SK-N-SH (cell line): ENCODE data around the gene WIZ. TPM values are rescaled to one million over a fixed set of nuclear protein-coding genes. Genes with fewer than 3 reads are reported as not detected.

ENCODE experiments used
- CTCF ChIA-PET: fragments of 300-600, 350-600 bp; formaldehyde crosslinking; extraction: SDS; loops from one replicate; lab custom pipeline; 2021; lab: Yijun Ruan, JAX
- POLR2A ChIA-PET: fragments of 350-600 bp; sonication (Branson Sonifier 250); formaldehyde crosslinking; extraction: SDS; loops from one replicate; lab custom pipeline; 2020; ENCODE audit warnings: antibody characterized with exemption, inconsistent platforms; lab: Yijun Ruan, JAX
- DNase-seq: peaks from one replicate; pipeline ENCODE4 v3.0.0; 2012
- H2AFZ ChIP-seq: fragments of 200-600 bp; sonication (generic); 2 replicates; pipeline ENCODE4 v1.8.1; 2016; ENCODE audit warnings: antibody characterized with exemption, mild to moderate bottlenecking, low read depth
- H3F3A ChIP-seq: fragments of 200-600 bp; sonication (generic); replicated peaks from 2 replicates; pipeline ENCODE3; 2016; ENCODE audit warnings: antibody characterized with exemption, mild to moderate bottlenecking; ENCODE audit not compliant: insufficient read depth
- H3K27ac ChIP-seq, 2 experiments: fragments of 200-500 bp in 1 of 2; fragments of 200-600 bp in 1 of 2; sonication (Bioruptor generic) in 1 of 2; sonication (generic), shearing (Covaris generic) in 1 of 2; 2 replicates each; pipeline versions ENCODE4 v1.5.1 to v1.6.1; 2014 to 2016; ENCODE audit warnings: low read depth in 2 of 2, inconsistent platforms in 1 of 2, low read length in 1 of 2, mild to moderate bottlenecking in 1 of 2, mixed read lengths in 1 of 2
- H3K27me3 ChIP-seq: fragments of 200-600 bp; sonication (generic), shearing (Covaris generic); 2 replicates; pipeline ENCODE4 v1.6.1; 2016; ENCODE audit warnings: mixed run types; ENCODE audit not compliant: insufficient read depth
- H3K36me3 ChIP-seq, 2 experiments: fragments of 200-500 bp in 1 of 2; fragments of 200-600 bp in 1 of 2; sonication (Bioruptor generic) in 1 of 2; sonication (generic) in 1 of 2; replicated peaks in 1 of 2; 2 replicates each; pipeline versions ENCODE3 to v1.5.1; 2014 to 2016; ENCODE audit warnings: low read length in 1 of 2, mild to moderate bottlenecking in 1 of 2; ENCODE audit not compliant: insufficient read depth in 2 of 2, control insufficient read depth in 1 of 2
- H3K4me1 ChIP-seq, 2 experiments: fragments of 200-500 bp in 1 of 2; fragments of 200-600 bp in 1 of 2; sonication (Bioruptor generic) in 1 of 2; sonication (generic), shearing (Covaris generic) in 1 of 2; 2 replicates each; pipeline versions ENCODE4 v1.5.1 to v1.6.1; 2014 to 2016; ENCODE audit warnings: low read depth in 1 of 2, low read length in 1 of 2, mixed run types in 1 of 2; ENCODE audit not compliant: insufficient read depth in 2 of 2, control insufficient read depth in 1 of 2
- H3K4me2 ChIP-seq: fragments of 200-600 bp; sonication (generic), shearing (Covaris generic); 2 replicates; pipeline ENCODE4 v1.6.1; 2017; ENCODE audit warnings: mixed run types
- H3K4me3 ChIP-seq, 2 experiments: fragments of 200-500 bp in 1 of 2; fragments of 200-600 bp in 1 of 2; sonication (Bioruptor generic) in 1 of 2; sonication (generic), shearing (Covaris generic) in 1 of 2; 2 replicates each; pipeline versions ENCODE4 v1.5.1 to v1.8.1; 2014 to 2016; ENCODE audit warnings: low read depth in 2 of 2, inconsistent platforms in 1 of 2, low read length in 1 of 2, mild to moderate bottlenecking in 1 of 2, mixed read lengths in 1 of 2, moderate library complexity in 1 of 2
- H3K79me2 ChIP-seq: fragments of 200-600 bp; sonication (generic); 2 replicates; pipeline ENCODE4 v1.8.1; 2017; ENCODE audit warnings: mild to moderate bottlenecking; ENCODE audit not compliant: insufficient read depth
- H3K9ac ChIP-seq: fragments of 200-600 bp; sonication (generic); 2 replicates; pipeline ENCODE4 v1.6.1; 2017; ENCODE audit warnings: mixed run types
- H3K9me2 ChIP-seq: fragments of 200-600 bp; sonication (generic); 2 replicates; pipeline ENCODE4 v1.6.1; 2017; ENCODE audit warnings: mixed run types
- H3K9me3 ChIP-seq: fragments of 200-600 bp; sonication (generic); 2 replicates; pipeline ENCODE4 v1.6.1; 2017; ENCODE audit warnings: mixed run types, mild to moderate bottlenecking, moderate library complexity
- H4K20me1 ChIP-seq: fragments of 200-600 bp; sonication (generic); 2 replicates; pipeline ENCODE4 v1.6.1; 2017; ENCODE audit warnings: mild to moderate bottlenecking, mixed run types; ENCODE audit not compliant: insufficient read depth
- FOXM1 ChIP-seq: IDR thresholded peaks from 2 replicates; pipeline ENCODE4 v1.4.0; 2012; ENCODE audit warnings: low read depth, mild to moderate bottlenecking
- GABPA ChIP-seq: IDR thresholded peaks from 2 replicates; pipeline ENCODE4 v1.4.0; 2012; ENCODE audit warnings: low read depth, mild to moderate bottlenecking
- GATA2 ChIP-seq: sonication (generic); formaldehyde crosslinking; IDR thresholded peaks from 2 replicates; pipeline ENCODE4 v1.5.0; 2020; ENCODE audit warnings: mild to moderate bottlenecking, missing genetic modification reagents
- JUND ChIP-seq: IDR thresholded peaks from 2 replicates; pipeline ENCODE4 v1.4.0; 2012
- TCF12 ChIP-seq: IDR thresholded peaks from 2 replicates; pipeline ENCODE4 v1.4.0; 2012
- WGBS: methylation state at CpG from one replicate; pipeline ENCODE4 v1.1.6; 2017; ENCODE audit warnings: low lambda C conversion rate; 5-methylcytosine and 5-hydroxymethylcytosine counted together
- polyA plus RNA-seq, 3 experiments: library from polyadenylated mRNA; depleted of rRNA; stranded (reverse); fragments of >200 nt; gene quantifications; 2 replicates each; pipeline ENCODE4 v1.2.3, GENCODE V29; 2012
- TF ChIP-seq, protein P1 (sequence below): IDR thresholded peaks from 2 replicates; pipeline ENCODE4 v1.4.0; 2012; ENCODE audit warnings: low read depth, borderline replicate concordance
- TF ChIP-seq, protein P2 (sequence below): IDR thresholded peaks from 2 replicates; pipeline ENCODE4 v1.6.1; 2012; ENCODE audit warnings: mild to moderate bottlenecking, low read depth, low read length, moderate library complexity
- TF ChIP-seq, protein P3 (sequence below): fragments of 150-350 bp; IDR thresholded peaks from 2 replicates; pipeline ENCODE4 v1.6.1; 2016; ENCODE audit warnings: mild to moderate bottlenecking, low read depth, low read length

The WIZ gene
- polyA plus RNA-seq, 1 of the 3 experiments (the other 2 are of a cell fraction): 15.5 TPM

DNA sequence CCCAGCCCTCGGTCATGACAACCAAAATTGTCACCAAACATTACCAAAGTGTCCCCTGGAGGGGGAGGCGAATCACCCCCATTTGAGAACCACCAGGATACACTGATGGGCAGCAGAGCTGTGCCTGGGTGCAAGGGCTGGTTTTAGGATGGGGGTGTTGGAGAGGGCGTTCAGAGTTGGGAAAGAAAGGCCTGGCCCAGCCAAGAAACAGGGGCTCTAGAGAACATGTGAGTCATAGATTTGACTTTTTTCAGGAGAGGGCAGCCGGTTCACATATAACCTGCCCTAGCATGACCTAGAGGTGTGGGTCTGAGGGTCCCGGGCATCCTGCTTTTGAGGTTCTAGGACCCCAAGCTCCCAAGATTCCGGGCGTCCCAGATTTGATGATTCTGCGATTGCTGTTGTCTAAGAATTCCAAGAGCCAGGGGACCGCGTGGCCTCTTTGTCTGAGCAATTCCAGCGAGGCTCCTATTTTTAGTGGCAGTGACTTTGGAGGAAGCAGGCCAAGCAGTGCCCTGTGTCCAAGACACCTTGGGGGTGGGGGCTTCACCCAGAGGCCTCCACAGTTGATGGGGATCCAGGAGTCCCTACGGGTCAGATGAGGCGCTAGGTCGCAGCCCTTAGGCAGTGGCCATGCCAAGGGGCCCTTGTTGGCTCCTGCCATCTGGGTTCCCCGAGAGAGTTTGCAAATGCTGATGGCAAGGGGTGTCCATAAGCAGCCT, 5.1 kb downstream of the WIZ start:
- POLR2A ChIA-PET: no interaction called here

More for the DNA sequence above, 5.1 kb downstream of the WIZ start:
- Histone ChIP-seq H3K36me3 (no peaks in the 10 kb centered on the region), H3K4me2 (no peak overlapping the region), H3K4me3 (no peak overlapping the region), H3K79me2 (no peaks in the 10 kb centered on the region), H4K20me1 (no peaks in the 10 kb centered on the region), H2AFZ (no peak overlapping the region), H3K27ac (no peak overlapping the region), H3K9me2 (no peaks in the 10 kb centered on the region), H3K4me1 (peaks cover 0 to 6% of the 10 kb centered on the region in 2 experiments; a peak in 1 of 4 replicates), H3K9ac (no peak overlapping the region), H3K27me3 (no peaks in the 10 kb centered on the region), H3K9me3 (no peaks in the 10 kb centered on the region), H3F3A (no peaks in the 10 kb centered on the region)
- CTCF ChIA-PET: no interaction called here
- TF ChIP-seq GABPA (no peak), FOXM1 (no peak), JUND (no peak), GATA2 (CRISPR knock-in tag) (no peak), TCF12 (no peak)
- TF ChIP-seq, protein P1, sequence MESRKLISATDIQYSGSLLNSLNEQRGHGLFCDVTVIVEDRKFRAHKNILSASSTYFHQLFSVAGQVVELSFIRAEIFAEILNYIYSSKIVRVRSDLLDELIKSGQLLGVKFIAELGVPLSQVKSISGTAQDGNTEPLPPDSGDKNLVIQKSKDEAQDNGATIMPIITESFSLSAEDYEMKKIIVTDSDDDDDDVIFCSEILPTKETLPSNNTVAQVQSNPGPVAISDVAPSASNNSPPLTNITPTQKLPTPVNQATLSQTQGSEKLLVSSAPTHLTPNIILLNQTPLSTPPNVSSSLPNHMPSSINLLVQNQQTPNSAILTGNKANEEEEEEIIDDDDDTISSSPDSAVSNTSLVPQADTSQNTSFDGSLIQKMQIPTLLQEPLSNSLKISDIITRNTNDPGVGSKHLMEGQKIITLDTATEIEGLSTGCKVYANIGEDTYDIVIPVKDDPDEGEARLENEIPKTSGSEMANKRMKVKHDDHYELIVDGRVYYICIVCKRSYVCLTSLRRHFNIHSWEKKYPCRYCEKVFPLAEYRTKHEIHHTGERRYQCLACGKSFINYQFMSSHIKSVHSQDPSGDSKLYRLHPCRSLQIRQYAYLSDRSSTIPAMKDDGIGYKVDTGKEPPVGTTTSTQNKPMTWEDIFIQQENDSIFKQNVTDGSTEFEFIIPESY: no peak
- TF ChIP-seq, protein P2, sequence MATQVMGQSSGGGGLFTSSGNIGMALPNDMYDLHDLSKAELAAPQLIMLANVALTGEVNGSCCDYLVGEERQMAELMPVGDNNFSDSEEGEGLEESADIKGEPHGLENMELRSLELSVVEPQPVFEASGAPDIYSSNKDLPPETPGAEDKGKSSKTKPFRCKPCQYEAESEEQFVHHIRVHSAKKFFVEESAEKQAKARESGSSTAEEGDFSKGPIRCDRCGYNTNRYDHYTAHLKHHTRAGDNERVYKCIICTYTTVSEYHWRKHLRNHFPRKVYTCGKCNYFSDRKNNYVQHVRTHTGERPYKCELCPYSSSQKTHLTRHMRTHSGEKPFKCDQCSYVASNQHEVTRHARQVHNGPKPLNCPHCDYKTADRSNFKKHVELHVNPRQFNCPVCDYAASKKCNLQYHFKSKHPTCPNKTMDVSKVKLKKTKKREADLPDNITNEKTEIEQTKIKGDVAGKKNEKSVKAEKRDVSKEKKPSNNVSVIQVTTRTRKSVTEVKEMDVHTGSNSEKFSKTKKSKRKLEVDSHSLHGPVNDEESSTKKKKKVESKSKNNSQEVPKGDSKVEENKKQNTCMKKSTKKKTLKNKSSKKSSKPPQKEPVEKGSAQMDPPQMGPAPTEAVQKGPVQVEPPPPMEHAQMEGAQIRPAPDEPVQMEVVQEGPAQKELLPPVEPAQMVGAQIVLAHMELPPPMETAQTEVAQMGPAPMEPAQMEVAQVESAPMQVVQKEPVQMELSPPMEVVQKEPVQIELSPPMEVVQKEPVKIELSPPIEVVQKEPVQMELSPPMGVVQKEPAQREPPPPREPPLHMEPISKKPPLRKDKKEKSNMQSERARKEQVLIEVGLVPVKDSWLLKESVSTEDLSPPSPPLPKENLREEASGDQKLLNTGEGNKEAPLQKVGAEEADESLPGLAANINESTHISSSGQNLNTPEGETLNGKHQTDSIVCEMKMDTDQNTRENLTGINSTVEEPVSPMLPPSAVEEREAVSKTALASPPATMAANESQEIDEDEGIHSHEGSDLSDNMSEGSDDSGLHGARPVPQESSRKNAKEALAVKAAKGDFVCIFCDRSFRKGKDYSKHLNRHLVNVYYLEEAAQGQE: no peak
- TF ChIP-seq, protein P3, sequence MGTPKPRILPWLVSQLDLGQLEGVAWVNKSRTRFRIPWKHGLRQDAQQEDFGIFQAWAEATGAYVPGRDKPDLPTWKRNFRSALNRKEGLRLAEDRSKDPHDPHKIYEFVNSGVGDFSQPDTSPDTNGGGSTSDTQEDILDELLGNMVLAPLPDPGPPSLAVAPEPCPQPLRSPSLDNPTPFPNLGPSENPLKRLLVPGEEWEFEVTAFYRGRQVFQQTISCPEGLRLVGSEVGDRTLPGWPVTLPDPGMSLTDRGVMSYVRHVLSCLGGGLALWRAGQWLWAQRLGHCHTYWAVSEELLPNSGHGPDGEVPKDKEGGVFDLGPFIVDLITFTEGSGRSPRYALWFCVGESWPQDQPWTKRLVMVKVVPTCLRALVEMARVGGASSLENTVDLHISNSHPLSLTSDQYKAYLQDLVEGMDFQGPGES: no peak
- DNase-seq: no peak
- WGBS: 67% methylated on average over 5 of the region's 15 CpGs
